ENCODE measurements around the gene ELMO1.

ELMO1 gene

GRCh38 chr7:37481722-37482288, 33.1 kb upstream of the ELMO1 start:
- no peaks in the 10 kb centered on the region for H3K36me3 Mint-ChIP-seq (ENCODE audit: low read depth)
- H3K4me3 Mint-ChIP-seq, result no peak overlapping the region
- no peak overlapping the region for H3K27ac Mint-ChIP-seq
- H3K27me3 Mint-ChIP-seq (ENCODE audit: low read depth), result peaks cover 38% of the 10 kb centered on the region
- DNase-seq (ENCODE audit: low spot score), result no peak
- no peaks in the 10 kb centered on the region for H3K4me1 Mint-ChIP-seq (ENCODE audit: low read depth)
- H3K9me3 Mint-ChIP-seq, result peaks cover 5% of the 10 kb centered on the region

- Mint-ChIP-seq H3K36me3 (ENCODE audit: low read depth) (no peaks in the 10 kb centered on the region), H3K4me1 (ENCODE audit: low read depth) (no peaks in the 10 kb centered on the region), H3K4me3 (no peak overlapping the region), H3K27me3 (ENCODE audit: low read depth) (peaks cover 43% of the 10 kb centered on the region), H3K9me3 (peaks cover 5% of the 10 kb centered on the region), H3K27ac (no peak overlapping the region)
- no peak for DNase-seq (ENCODE audit: low spot score)
Measured at GRCh38 chr7:37481154-37481553, 32.5 kb upstream of the ELMO1 start.

GRCh38 chr7:37480041-37481031, 31.7 kb upstream of the ELMO1 start:
- no peak for DNase-seq (ENCODE audit: low spot score)
- Mint-ChIP-seq H3K4me1 (ENCODE audit: low read depth) (no peaks in the 10 kb centered on the region), H3K27me3 (ENCODE audit: low read depth) (peaks cover 45% of the 10 kb centered on the region), H3K9me3 (peaks cover 5% of the 10 kb centered on the region), H3K27ac (no peak overlapping the region), H3K4me3 (no peak overlapping the region), H3K36me3 (ENCODE audit: low read depth) (no peaks in the 10 kb centered on the region)

- no peak for DNase-seq (ENCODE audit: low spot score)
- Mint-ChIP-seq H3K9me3 (peaks cover 5% of the 10 kb centered on the region), H3K36me3 (ENCODE audit: low read depth) (no peaks in the 10 kb centered on the region), H3K4me1 (ENCODE audit: low read depth) (no peaks in the 10 kb centered on the region), H3K27ac (no peak overlapping the region), H3K27me3 (ENCODE audit: low read depth) (peaks cover 51% of the 10 kb centered on the region), H3K4me3 (no peak overlapping the region)
Measured at GRCh38 chr7:37476881-37477450, 28.3 kb upstream of the ELMO1 start.

GRCh38 chr7:37476428-37476827, 27.8 kb upstream of the ELMO1 start:
- H3K27ac Mint-ChIP-seq, result no peak overlapping the region
- no peaks in the 10 kb centered on the region for H3K4me1 Mint-ChIP-seq (ENCODE audit: low read depth)
- DNase-seq (ENCODE audit: low spot score), result no peak
- no peak overlapping the region for H3K4me3 Mint-ChIP-seq
- no peaks in the 10 kb centered on the region for H3K36me3 Mint-ChIP-seq (ENCODE audit: low read depth)
- peaks cover 5% of the 10 kb centered on the region for H3K9me3 Mint-ChIP-seq
- H3K27me3 Mint-ChIP-seq (ENCODE audit: low read depth), result peaks cover 50% of the 10 kb centered on the region

- Mint-ChIP-seq H3K4me3 (no peak overlapping the region), H3K27me3 (ENCODE audit: low read depth) (peaks cover 47% of the 10 kb centered on the region), H3K36me3 (ENCODE audit: low read depth) (no peaks in the 10 kb centered on the region), H3K4me1 (ENCODE audit: low read depth) (no peaks in the 10 kb centered on the region), H3K9me3 (peaks cover 5% of the 10 kb centered on the region), H3K27ac (no peak overlapping the region)
- DNase-seq (ENCODE audit: low spot score), result no peak
Measured at GRCh38 chr7:37475646-37476045, 27.0 kb upstream of the ELMO1 start.

- Mint-ChIP-seq H3K4me3 (no peak overlapping the region), H3K36me3 (ENCODE audit: low read depth) (no peaks in the 10 kb centered on the region), H3K27ac (no peak overlapping the region), H3K9me3 (no peaks in the 10 kb centered on the region), H3K27me3 (ENCODE audit: low read depth) (peaks cover 25% of the 10 kb centered on the region), H3K4me1 (ENCODE audit: low read depth) (peaks cover 2% of the 10 kb centered on the region)
- DNase-seq (ENCODE audit: low spot score), result no peak
Measured at GRCh38 chr7:37471619-37472018, 23.0 kb upstream of the ELMO1 start.

- DNase-seq (ENCODE audit: low spot score), result no peak
- Mint-ChIP-seq H3K9me3 (no peaks in the 10 kb centered on the region), H3K4me1 (ENCODE audit: low read depth) (peaks cover 2% of the 10 kb centered on the region), H3K27ac (no peak overlapping the region), H3K4me3 (no peak overlapping the region), H3K36me3 (ENCODE audit: low read depth) (no peaks in the 10 kb centered on the region), H3K27me3 (ENCODE audit: low read depth) (peaks cover 7% of the 10 kb centered on the region)
Measured at GRCh38 chr7:37467002-37467401, 18.3 kb upstream of the ELMO1 start.

- peaks cover 2% of the 10 kb centered on the region for H3K4me1 Mint-ChIP-seq (ENCODE audit: low read depth)
- no peaks in the 10 kb centered on the region for H3K9me3 Mint-ChIP-seq
- H3K36me3 Mint-ChIP-seq (ENCODE audit: low read depth), result no peaks in the 10 kb centered on the region
- peaks cover 37% of the 10 kb centered on the region for H3K27me3 Mint-ChIP-seq (ENCODE audit: low read depth)
- H3K27ac Mint-ChIP-seq, result no peak overlapping the region
- no peak for DNase-seq (ENCODE audit: low spot score)
- no peak overlapping the region for H3K4me3 Mint-ChIP-seq
Measured at GRCh38 chr7:37462138-37462537, 13.5 kb upstream of the ELMO1 start.

GRCh38 chr7:37455081-37455480, 6.4 kb upstream of the ELMO1 start:
- peaks cover 3% of the 10 kb centered on the region for H3K4me1 Mint-ChIP-seq (ENCODE audit: low read depth)
- no peaks in the 10 kb centered on the region for H3K9me3 Mint-ChIP-seq
- no peak overlapping the region for H3K4me3 Mint-ChIP-seq
- H3K27me3 Mint-ChIP-seq (ENCODE audit: low read depth), result peaks cover 41% of the 10 kb centered on the region
- no peaks in the 10 kb centered on the region for H3K36me3 Mint-ChIP-seq (ENCODE audit: low read depth)
- no peak for DNase-seq (ENCODE audit: low spot score)
- H3K27ac Mint-ChIP-seq, result no peak overlapping the region

- Mint-ChIP-seq H3K4me1 (ENCODE audit: low read depth) (peaks cover 18% of the 10 kb centered on the region), H3K36me3 (ENCODE audit: low read depth) (peaks cover 2% of the 10 kb centered on the region), H3K4me3 (no peak overlapping the region), H3K27ac (no peak overlapping the region), H3K27me3 (ENCODE audit: low read depth) (peaks cover 21% of the 10 kb centered on the region), H3K9me3 (no peaks in the 10 kb centered on the region)
- no peak for DNase-seq (ENCODE audit: low spot score)
Measured at GRCh38 chr7:37452346-37452745, 3.7 kb upstream of the ELMO1 start.

GRCh38 chr7:37450035-37450434, 1.4 kb upstream of the ELMO1 start:
- peaks cover 33% of the 10 kb centered on the region for H3K4me1 Mint-ChIP-seq (ENCODE audit: low read depth)
- H3K27ac Mint-ChIP-seq, result no peak overlapping the region
- no peak for DNase-seq (ENCODE audit: low spot score)
- H3K9me3 Mint-ChIP-seq, result no peaks in the 10 kb centered on the region
- H3K4me3 Mint-ChIP-seq, result peak overlapping the region; percentile 89
- H3K36me3 Mint-ChIP-seq (ENCODE audit: low read depth), result peaks cover 6% of the 10 kb centered on the region
- H3K27me3 Mint-ChIP-seq (ENCODE audit: low read depth), result peaks cover 17% of the 10 kb centered on the region

GRCh38 chr7:37449621-37450020, 957 bp upstream of the ELMO1 start:
- Mint-ChIP-seq H3K4me3 (peak overlapping the region; percentile 89), H3K27ac (peak overlapping the region; percentile 95), H3K27me3 (ENCODE audit: low read depth) (peaks cover 17% of the 10 kb centered on the region), H3K36me3 (ENCODE audit: low read depth) (peaks cover 6% of the 10 kb centered on the region), H3K9me3 (no peaks in the 10 kb centered on the region), H3K4me1 (ENCODE audit: low read depth) (peaks cover 35% of the 10 kb centered on the region)
- no peak for DNase-seq (ENCODE audit: low spot score)

- H3K9me3 Mint-ChIP-seq, result no peaks in the 10 kb centered on the region
- H3K4me1 Mint-ChIP-seq (ENCODE audit: low read depth), result peaks cover 36% of the 10 kb centered on the region
- peak overlapping the region; percentile 95 for H3K27ac Mint-ChIP-seq
- peaks cover 8% of the 10 kb centered on the region for H3K36me3 Mint-ChIP-seq (ENCODE audit: low read depth)
- H3K4me3 Mint-ChIP-seq, result peak overlapping the region; percentile 89
- peaks cover 17% of the 10 kb centered on the region for H3K27me3 Mint-ChIP-seq (ENCODE audit: low read depth)
- peak; percentile 22 for DNase-seq (ENCODE audit: low spot score)
Measured at GRCh38 chr7:37448011-37448635, 541 bp downstream of the ELMO1 start.
